Thoracic aorta (tissue), 2 donors: ENCODE results near the gene GPR137B. TPM values are rescaled to one million over a fixed set of nuclear protein-coding genes. Genes with fewer than 3 reads are reported as not detected.
"Not testable (repeated sequence)": the region's sequence is repeated elsewhere in the genome, so short reads cannot be mapped to it uniquely, and the experiment has no call there.

Source experiments
- ATAC-seq: fragments of 150-250 bp; one replicate; pipeline ENCODE4 v1.8.0; 2017; ENCODE audit warnings: low read depth; ENCODE audit not compliant: insufficient number of reproducible peaks, low FRiP score
- DNase-seq: peaks from one replicate; pipeline ENCODE4 v3.0.0-alpha.2; 2020; ENCODE audit warnings: low spot score
- H3K27ac ChIP-seq, 2 donors: fragments of 200-600 bp; sonication (generic); 1 replicate in 1 of 2; 2 replicates in 1 of 2; pipeline ENCODE4 v1.5.1; 2016; ENCODE audit warnings: mild to moderate bottlenecking in 2 of 2, moderate library complexity in 2 of 2
- H3K27me3 ChIP-seq: fragments of 200-600 bp; sonication (generic); replicated peaks from 2 replicates; pipeline ENCODE4 v1.6.0; 2016; ENCODE audit warnings: mild to moderate bottlenecking; ENCODE audit not compliant: insufficient read depth
- H3K36me3 ChIP-seq: fragments of 200-600 bp; sonication (generic); one replicate; pipeline ENCODE4 v1.5.1; 2016
- H3K4me1 ChIP-seq, 2 donors: fragments of 200-600 bp; sonication (generic); 1 replicate in 1 of 2; 2 replicates in 1 of 2; pipeline versions ENCODE4 v1.5.1 to v1.6.0; 2016; ENCODE audit warnings: low read depth in 2 of 2, mild to moderate bottlenecking in 1 of 2; ENCODE audit not compliant: control insufficient read depth in 1 of 2
- H3K4me3 ChIP-seq: fragments of 200-600 bp; sonication (generic); 2 replicates; pipeline ENCODE4 v1.5.1; 2016; ENCODE audit warnings: mild to moderate bottlenecking
- H3K9me3 ChIP-seq: fragments of 200-600 bp; sonication (generic); 2 replicates; pipeline ENCODE4 v1.5.1; 2016
- CTCF ChIP-seq: fragments of 200-600 bp; sonication (generic); IDR thresholded peaks from one replicate; pipeline ENCODE4 v1.5.1; 2019; ENCODE audit warnings: antibody characterized with exemption
- total RNA-seq, 2 donors: library from RNA; depleted of rRNA; stranded (reverse); fragments of >200 nt; gene quantifications; one replicate each; pipeline versions ENCODE4 v1.1.0 to v1.2.3, GENCODE V29; 2016

GPR137B gene
- total RNA-seq, 2 donors from 2014 or later = 17.2 to 39.0 TPM

- TF ChIP-seq CTCF = no peak
- ATAC-seq (no peak), DNase-seq (no peak)
- no peak overlapping the region for H3K27ac ChIP-seq
- no peak overlapping the region for H3K4me3 ChIP-seq
- H3K36me3 ChIP-seq = no peaks in the 10 kb centered on the region
- no peaks in the 10 kb centered on the region for H3K27me3 ChIP-seq
- peaks cover 14% of the 10 kb centered on the region for H3K9me3 ChIP-seq
- H3K4me1 ChIP-seq = no peaks in the 10 kb centered on the region
These were observed 16.4 kb downstream of the GPR137B start for GRCh38 chr1:236158719-236159118.

- H3K4me3 ChIP-seq = no peak overlapping the region
- H3K27ac ChIP-seq = no peak overlapping the region
- no peak for TF ChIP-seq CTCF
- peaks cover 14% of the 10 kb centered on the region for H3K9me3 ChIP-seq
- H3K36me3 ChIP-seq = no peaks in the 10 kb centered on the region
- H3K4me1 ChIP-seq = no peaks in the 10 kb centered on the region
- DNase-seq (no peak), ATAC-seq (no peak)
- no peaks in the 10 kb centered on the region for H3K27me3 ChIP-seq
These were observed 17.6 kb downstream of the GPR137B start for GRCh38 chr1:236159704-236160539.

DNA sequence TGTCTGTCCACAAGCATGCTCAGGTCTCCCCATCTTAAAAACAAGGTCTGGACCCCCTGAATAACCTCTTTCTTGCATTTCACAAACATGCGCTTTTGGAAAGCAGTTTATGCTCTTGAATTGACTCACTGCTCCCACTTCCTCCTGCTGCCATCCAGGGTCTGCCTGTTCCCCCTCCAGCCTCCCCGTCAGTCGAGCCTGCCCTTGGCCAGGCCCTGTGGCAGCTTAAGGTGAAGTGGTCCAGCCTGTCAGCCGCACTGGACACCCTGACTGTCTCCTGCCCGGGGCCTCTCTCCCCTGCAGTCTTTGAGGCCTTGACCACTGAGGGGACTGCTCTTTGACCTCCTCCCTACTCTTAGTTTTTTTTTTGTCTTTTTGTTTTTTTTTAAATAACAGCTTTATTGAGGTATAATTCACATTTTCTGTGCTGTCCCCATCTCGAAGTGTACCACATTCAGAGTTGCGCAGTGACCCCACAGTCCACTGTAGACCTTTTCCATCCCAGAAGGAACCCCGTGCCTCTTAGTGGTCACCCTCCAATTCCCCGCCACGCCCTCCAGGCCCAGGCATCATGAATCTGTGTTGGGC is 18.3 kb downstream of the GPR137B start:
- Histone ChIP-seq H3K27me3 (no peaks in the 10 kb centered on the region), H3K4me1 (no peaks in the 10 kb centered on the region), H3K9me3 (peaks cover 14% of the 10 kb centered on the region), H3K27ac (no peak overlapping the region), H3K36me3 (no peaks in the 10 kb centered on the region), H3K4me3 (no peak overlapping the region)
- ATAC-seq = no peak
- no peak for DNase-seq
- TF ChIP-seq CTCF = no peak

DNA sequence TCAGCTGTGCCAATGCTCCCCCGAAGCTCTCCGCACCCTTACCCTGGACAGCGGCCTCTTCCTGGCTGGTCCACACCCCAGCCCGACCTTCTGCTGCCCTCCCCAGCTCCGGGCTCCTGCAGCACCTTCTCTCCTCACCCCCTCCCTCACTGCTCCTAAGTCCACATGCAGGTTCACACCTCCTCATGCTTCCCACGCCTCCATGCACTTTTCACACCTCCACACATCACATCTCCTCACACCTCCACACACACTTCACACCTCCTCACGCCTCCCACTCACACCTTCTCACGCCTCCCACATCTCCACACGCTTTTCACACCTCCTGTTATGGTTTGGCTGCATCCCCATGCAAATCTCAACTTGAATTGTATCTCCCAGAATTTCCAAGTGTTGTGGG is 18.9 kb downstream of the GPR137B start:
- Histone ChIP-seq H3K4me3 (no peak overlapping the region), H3K4me1 (no peaks in the 10 kb centered on the region), H3K9me3 (peaks cover 14% of the 10 kb centered on the region), H3K36me3 (no peaks in the 10 kb centered on the region), H3K27me3 (no peaks in the 10 kb centered on the region), H3K27ac (no peak overlapping the region)
- TF ChIP-seq CTCF = no peak
- DNase-seq (no peak), ATAC-seq (no peak)

- not testable (repeated sequence) for H3K27me3 ChIP-seq, ATAC-seq, H3K4me1 ChIP-seq, DNase-seq, H3K4me3 ChIP-seq, H3K27ac ChIP-seq, H3K36me3 ChIP-seq
- H3K9me3 ChIP-seq = peaks cover 14% of the 10 kb centered on the region
These were observed 19.4 kb downstream of the GPR137B start for GRCh38 chr1:236161755-236162154.
